ENCODE measurements around the gene SLC35D2.

DNA sequence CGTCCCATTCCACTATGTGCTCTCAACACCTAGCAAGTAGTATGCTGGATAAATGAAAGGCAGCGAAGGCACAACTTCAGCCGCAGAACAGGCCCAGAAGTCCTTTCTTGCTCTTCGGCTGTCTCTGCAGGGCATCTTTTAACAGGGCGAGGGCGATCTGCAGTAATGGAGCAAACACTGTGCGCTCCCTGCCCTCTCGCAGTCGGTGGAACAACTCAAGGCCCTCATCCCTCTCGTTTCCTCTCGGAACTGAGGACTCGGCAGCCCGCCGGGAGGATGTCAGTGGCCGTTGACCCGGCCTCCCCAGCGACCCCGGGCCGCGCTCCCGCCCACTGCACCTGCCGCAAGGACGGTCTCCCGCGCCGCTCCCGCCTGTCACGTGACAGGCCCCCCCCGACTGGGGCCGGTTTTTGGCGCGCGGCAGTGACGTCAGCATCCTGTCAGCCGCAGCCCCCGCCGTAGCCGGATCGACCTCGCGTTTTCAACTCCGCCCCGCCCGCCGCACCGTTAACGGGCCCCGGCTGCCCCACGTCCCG is 33.6 kb upstream of the SLC35D2 start:
- TF ChIP-seq CTCF (IDR thresholded peaks at IDR 0.05) (peak in 3 of 6 experiments; percentile 12 to 29 (median 28)), POLR2A (IDR thresholded peaks at IDR 0.05) (peak in 3 of 4 donors; percentile 32 to 82 (median 56)), EP300 (IDR thresholded peaks at IDR 0.05) (peak in 2 of 4 donors; percentile 11 to 55), POLR2AphosphoS5 (IDR thresholded peaks at IDR 0.05) (peak; percentile 87 to 88)
